Activated CD8-positive, alpha-beta memory T cell treated with anti-CD3 and anti-CD28 coated beads for 48 hours (primary cell): ENCODE measurements around the gene KIF26B.

Experiments
- DNase-seq, 3 experiments: peaks; one replicate each; pipeline ENCODE4 v3.0.0-alpha.2; 2020; ENCODE audit warnings: low read depth in 2 of 3, low spot score in 2 of 3

KIF26B gene

DNA sequence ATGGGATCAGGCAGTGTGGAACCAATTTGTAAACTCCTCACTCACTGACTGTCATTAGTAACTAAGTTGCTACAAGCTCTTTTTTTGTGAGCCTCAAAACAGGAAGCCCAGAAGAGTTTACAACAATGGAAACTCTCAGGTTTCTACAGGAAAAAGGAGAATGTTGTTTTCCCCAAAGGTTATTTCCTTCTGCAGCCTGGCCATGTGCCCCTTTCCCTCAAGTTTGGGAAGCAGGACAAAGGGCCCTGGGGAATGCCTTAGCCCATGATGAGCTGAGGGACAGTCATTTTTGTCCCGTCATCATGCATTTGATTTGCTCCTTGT, 395.9 kb downstream of the KIF26B start:
- no peak for DNase-seq

DNA sequence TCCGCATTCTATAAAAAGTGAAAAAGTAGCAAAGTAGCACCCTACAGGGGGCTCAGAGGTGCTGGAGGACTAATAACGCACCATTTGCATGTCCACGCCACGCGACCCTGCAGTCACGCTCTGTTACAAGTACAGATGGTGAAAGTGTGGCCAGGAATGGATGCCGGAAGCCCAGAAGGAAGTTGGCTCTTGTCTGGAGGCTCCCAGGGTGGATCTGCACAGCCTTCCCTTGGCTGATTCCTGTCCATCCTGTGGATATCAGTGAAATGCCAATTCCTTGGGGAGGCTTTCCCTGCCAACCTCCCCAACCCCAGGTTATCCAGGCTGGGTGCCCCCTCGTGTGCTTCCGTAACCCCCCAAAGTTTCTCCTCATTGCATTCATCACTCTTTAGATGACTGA, 396.8 kb downstream of the KIF26B start:
- no peak for DNase-seq

- DNase-seq = no peak
Measured at GRCh38 chr1:245552331-245552730, 397.5 kb downstream of the KIF26B start.

DNA sequence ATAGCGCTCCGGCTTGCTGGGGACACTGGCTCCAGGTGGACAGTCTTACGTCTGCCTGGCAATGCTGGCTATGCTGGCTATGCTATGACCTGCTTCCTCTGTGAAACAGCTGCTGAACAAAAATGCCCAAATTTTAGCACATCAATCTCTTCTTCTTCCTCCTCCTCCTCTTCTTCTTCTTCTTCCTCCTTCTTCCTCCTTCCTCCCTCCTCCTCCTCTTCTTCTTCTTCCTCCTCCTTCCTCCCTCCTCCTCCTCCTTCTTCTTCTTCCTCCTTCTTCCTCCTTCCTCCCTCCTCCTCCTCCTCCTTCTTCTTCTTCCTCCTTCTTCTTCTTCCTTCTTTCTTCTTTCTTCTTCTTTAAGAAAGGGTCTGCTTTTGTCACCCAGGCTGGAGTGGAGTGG, 401.3 kb downstream of the KIF26B start:
- DNase-seq = no peak

GRCh38 chr1:245558069-245558468, 403.3 kb downstream of the KIF26B start:
- no peak for DNase-seq

- no peak for DNase-seq
Measured at GRCh38 chr1:245560316-245560859, 405.6 kb downstream of the KIF26B start.

GRCh38 chr1:245561665-245562234, 407.0 kb downstream of the KIF26B start:
- no peak for DNase-seq

DNA sequence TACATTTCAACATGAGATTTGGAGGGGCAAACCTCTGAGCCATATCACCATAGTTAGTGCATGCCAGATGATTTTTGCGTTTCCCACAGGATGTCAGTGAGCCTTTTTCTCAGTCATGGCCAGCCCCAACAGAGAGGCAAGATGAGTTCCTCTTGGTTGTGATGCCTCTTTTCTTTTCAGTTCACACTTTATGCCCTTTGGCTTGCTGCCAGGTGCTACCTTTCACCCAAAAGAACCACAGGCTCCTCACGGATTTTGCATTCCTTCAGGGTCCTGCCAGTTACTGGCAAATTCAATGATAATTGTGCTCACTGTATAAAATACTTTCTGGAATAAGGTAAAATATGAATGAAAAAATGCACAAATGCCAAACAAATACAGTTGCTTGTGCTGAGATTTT, 411.3 kb downstream of the KIF26B start:
- no peak for DNase-seq

- no peak for DNase-seq
Measured at GRCh38 chr1:245566952-245567351, 412.2 kb downstream of the KIF26B start.

DNA sequence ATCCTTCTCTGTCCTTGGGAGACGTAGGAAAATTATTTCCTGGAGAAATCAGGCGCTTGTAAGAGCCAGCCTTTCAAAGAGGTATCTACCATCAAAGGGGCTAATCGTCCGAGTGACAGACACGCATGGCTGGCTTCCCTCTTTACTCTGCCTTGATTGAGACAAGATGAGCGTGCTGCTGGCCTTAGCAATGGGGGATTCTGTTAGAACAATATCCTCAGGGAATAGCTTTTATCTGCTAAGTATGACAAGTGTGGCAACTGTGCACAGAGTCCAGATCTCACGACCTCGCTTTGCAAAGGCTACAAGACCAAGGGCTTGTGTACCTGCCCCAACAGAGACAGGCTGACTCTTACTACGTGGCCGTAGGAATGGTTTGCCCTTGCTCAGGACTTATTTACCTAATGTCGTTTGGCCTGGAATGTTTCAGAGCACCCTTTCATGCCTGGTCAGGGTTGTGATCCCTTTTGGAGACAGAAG, 417.1 kb downstream of the KIF26B start:
- no peak for DNase-seq

GRCh38 chr1:245572709-245573108, 417.9 kb downstream of the KIF26B start:
- DNase-seq = no peak

GRCh38 chr1:245575710-245576109, 420.9 kb downstream of the KIF26B start:
- no peak for DNase-seq

DNA sequence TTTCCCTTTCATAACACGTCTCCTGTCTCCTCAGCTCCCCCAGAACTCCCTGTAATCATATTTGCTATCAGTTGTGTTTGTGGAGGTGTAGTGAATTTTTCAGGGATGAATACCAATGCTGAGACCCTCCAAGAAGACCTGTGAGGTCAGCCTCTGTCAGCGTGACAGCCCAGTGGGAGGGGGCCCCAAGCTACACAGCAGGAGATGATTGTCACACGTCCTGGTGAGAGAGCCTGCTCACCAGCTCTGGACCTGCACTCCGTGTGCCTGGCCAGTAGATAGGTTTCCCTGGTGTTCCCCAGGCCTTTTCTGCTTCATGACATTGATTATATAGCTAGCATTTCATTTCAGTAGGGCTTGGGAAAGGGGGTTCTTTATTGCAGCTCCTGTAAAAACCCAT, 421.5 kb downstream of the KIF26B start:
- no peak for DNase-seq

GRCh38 chr1:245577191-245578157, 422.7 kb downstream of the KIF26B start:
- no peak for DNase-seq

DNA sequence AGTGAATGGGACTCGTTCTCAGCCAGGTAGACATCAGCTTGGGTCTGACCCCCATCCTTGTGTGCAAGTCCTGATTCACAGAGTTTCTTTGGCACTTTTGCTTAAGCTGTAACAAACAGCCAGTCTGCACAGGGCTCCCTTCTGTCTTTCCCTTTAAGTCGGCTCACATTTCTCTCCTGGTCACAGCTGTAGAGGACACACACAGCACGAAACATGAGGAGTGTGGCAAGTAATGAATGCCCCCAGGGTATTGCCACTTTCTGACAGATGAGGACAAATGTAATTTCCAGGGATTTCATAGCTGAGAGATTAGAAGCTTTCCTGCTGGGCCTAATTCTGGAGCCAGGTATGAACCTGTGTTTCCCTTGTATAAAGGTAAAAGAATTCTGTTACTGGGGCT, 423.5 kb downstream of the KIF26B start:
- DNase-seq = no peak

- no peak for DNase-seq
Measured at GRCh38 chr1:245578771-245579170, 424.0 kb downstream of the KIF26B start.

GRCh38 chr1:245579881-245580280, 425.1 kb downstream of the KIF26B start:
- no peak for DNase-seq

- DNase-seq = no peak
Measured at GRCh38 chr1:245580651-245581050, 425.9 kb downstream of the KIF26B start.

DNA sequence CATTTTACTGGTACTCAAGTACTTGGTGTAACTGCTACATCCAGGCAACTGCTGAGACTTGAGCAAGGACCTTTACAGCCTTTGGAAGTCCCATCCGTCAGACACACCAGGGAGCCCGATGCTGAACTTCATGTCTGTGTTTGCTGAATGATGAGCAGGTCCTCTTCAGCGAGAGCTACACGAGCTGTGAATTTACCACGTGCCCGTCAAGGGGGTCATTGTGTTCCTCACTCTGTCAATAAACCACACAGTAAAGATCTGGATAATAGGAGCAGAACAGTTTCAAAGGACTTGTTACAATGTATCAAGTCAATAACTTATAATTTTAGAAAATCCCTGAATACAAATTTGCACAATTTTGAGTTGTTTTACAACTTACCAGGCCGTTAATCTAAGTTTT, 427.2 kb downstream of the KIF26B start:
- DNase-seq = no peak

GRCh38 chr1:245583081-245583480, 428.3 kb downstream of the KIF26B start:
- no peak for DNase-seq

GRCh38 chr1:245583575-245584330, 429.0 kb downstream of the KIF26B start:
- no peak for DNase-seq
